Stimulated activated naive CD8-positive, alpha-beta T cell treated with anti-CD3 and anti-CD28 coated beads, Interleukin-15, Interleukin-2, amounts not matched to agents 100 ng/mL and 50 ng/mL, for 24 hours (primary cell): ENCODE measurements around the gene OR10H1.
"Not testable (repeated sequence)": the region's sequence is repeated elsewhere in the genome, so short reads cannot be mapped to it uniquely, and the experiment has no call there.

Source experiments
- H3K27ac Mint-ChIP-seq: one replicate; pipeline ENCODE4 v1.8.0; 2021; ENCODE audit warnings: mild to moderate bottlenecking, mixed read lengths
- H3K27me3 Mint-ChIP-seq: one replicate; pipeline ENCODE4 v1.8.0; 2021; ENCODE audit warnings: mixed read lengths
- H3K36me3 Mint-ChIP-seq: one replicate; pipeline ENCODE4 v1.8.0; 2021; ENCODE audit warnings: low read depth, mixed read lengths
- H3K4me1 Mint-ChIP-seq: one replicate; pipeline ENCODE4 v1.8.0; 2021; ENCODE audit warnings: low read depth, mixed read lengths
- H3K4me3 Mint-ChIP-seq: one replicate; pipeline ENCODE4 v1.8.0; 2021; ENCODE audit warnings: mild to moderate bottlenecking, mixed read lengths
- H3K9me3 Mint-ChIP-seq: one replicate; pipeline ENCODE4 v1.8.0; 2021; ENCODE audit warnings: mixed read lengths

Gene OR10H1

DNA sequence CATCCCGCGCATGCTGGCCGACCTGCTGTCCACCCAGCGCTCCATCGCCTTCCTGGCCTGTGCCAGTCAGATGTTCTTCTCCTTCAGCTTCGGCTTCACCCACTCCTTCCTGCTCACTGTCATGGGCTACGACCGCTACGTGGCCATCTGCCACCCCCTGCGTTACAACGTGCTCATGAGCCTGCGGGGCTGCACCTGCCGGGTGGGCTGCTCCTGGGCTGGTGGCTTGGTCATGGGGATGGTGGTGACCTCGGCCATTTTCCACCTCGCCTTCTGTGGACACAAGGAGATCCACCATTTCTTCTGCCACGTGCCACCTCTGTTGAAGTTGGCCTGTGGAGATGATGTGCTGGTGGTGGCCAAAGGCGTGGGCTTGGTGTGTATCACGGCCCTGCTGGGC, 21.2 kb downstream of the OR10H1 start:
- H3K9me3 Mint-ChIP-seq, H3K4me3 Mint-ChIP-seq, H3K36me3 Mint-ChIP-seq, H3K4me1 Mint-ChIP-seq, H3K27ac Mint-ChIP-seq: not testable (repeated sequence)
- peaks cover 14% of the 10 kb centered on the region for H3K27me3 Mint-ChIP-seq

DNA sequence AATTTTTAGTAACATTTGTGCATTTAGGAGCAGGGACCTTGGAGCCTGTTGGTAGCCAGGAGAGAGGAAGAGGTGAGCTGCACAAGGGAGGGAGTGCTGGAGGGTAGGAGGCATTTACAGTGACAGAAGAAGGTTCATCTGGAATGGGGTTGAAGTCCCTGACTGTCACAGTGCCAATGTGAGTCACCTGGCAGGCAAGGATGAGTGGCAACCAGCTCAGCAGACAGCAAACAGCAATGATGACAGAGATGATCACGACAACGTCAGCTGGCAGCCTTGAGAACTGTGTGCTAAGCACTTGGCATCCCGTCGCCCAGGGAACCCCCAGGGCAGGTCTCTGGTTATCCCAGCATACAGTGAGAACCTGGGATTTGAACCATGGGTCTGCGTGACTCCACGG, 25.4 kb downstream of the OR10H1 start:
- no peaks in the 10 kb centered on the region for H3K36me3 Mint-ChIP-seq
- no peaks in the 10 kb centered on the region for H3K4me1 Mint-ChIP-seq
- no peaks in the 10 kb centered on the region for H3K9me3 Mint-ChIP-seq
- H3K27me3 Mint-ChIP-seq, result peaks cover 16% of the 10 kb centered on the region
- H3K4me3 Mint-ChIP-seq, result no peak overlapping the region
- H3K27ac Mint-ChIP-seq, result no peak overlapping the region

GRCh38 chr19:15788594-15789270, 26.7 kb downstream of the OR10H1 start:
- no peaks in the 10 kb centered on the region for H3K4me1 Mint-ChIP-seq

GRCh38 chr19:15787611-15788155, 27.8 kb downstream of the OR10H1 start, which contains the start of gene OR10H5:
TSS of gene OR10H5 (plus strand) at chr19:15787661. CDS start at chr19:15794049, 6,388 bp downstream.
- Mint-ChIP-seq H3K36me3 (no peaks in the 10 kb centered on the region), H3K27ac (peak within 1 kb of the TSS; percentile 12), H3K9me3 (no peaks in the 10 kb centered on the region), H3K27me3 (peaks cover 13% of the 10 kb centered on the region), H3K4me3 (no peak within 1 kb of the TSS), H3K4me1 (no peaks in the 10 kb centered on the region)

More at GRCh38 chr19:15788594-15789270, 26.7 kb downstream of the OR10H1 start:
- peaks cover 13% of the 10 kb centered on the region for H3K27me3 Mint-ChIP-seq
- no peaks in the 10 kb centered on the region for H3K36me3 Mint-ChIP-seq
- H3K27ac Mint-ChIP-seq, result no peak overlapping the region
- H3K9me3 Mint-ChIP-seq, result no peaks in the 10 kb centered on the region
- no peak overlapping the region for H3K4me3 Mint-ChIP-seq

DNA sequence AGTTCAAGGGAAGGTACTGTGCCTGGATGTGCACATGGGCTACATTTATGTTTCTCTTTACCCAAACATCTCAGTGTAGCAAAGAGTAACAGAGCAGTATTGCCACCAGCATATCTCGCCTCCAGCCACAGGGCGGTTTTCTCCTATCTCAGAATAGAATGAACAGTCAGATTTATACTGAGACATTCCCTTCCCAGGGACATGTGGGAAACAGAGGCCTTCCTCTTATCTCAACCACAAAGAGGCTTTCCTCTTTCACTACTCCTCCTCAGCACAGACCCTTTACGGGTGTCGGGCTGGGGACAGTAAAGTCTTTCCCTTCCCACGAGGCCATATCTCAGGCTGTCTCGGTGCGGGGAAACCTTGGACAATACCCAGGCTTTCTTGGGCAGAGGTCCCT, 32.6 kb downstream of the OR10H1 start:
- not testable (repeated sequence) for H3K4me3 Mint-ChIP-seq, H3K27me3 Mint-ChIP-seq, H3K4me1 Mint-ChIP-seq, H3K9me3 Mint-ChIP-seq, H3K27ac Mint-ChIP-seq, H3K36me3 Mint-ChIP-seq

- Mint-ChIP-seq H3K4me1 (no peaks in the 10 kb centered on the region), H3K27me3 (peaks cover 2% of the 10 kb centered on the region), H3K36me3 (no peaks in the 10 kb centered on the region), H3K27ac (no peak overlapping the region), H3K4me3 (no peak overlapping the region), H3K9me3 (no peaks in the 10 kb centered on the region)
These were observed 33.3 kb downstream of the OR10H1 start for GRCh38 chr19:15782211-15782610.

GRCh38 chr19:15781661-15782060, 33.8 kb downstream of the OR10H1 start:
- H3K27ac Mint-ChIP-seq, result no peak overlapping the region
- no peaks in the 10 kb centered on the region for H3K4me1 Mint-ChIP-seq
- no peaks in the 10 kb centered on the region for H3K27me3 Mint-ChIP-seq
- H3K4me3 Mint-ChIP-seq, result no peak overlapping the region
- no peaks in the 10 kb centered on the region for H3K36me3 Mint-ChIP-seq
- H3K9me3 Mint-ChIP-seq, result no peaks in the 10 kb centered on the region

GRCh38 chr19:15780610-15781418, 34.6 kb downstream of the OR10H1 start:
- Mint-ChIP-seq H3K27ac (no peak overlapping the region), H3K9me3 (no peaks in the 10 kb centered on the region), H3K4me1 (no peaks in the 10 kb centered on the region), H3K27me3 (no peaks in the 10 kb centered on the region), H3K4me3 (no peak overlapping the region), H3K36me3 (no peaks in the 10 kb centered on the region)

- Mint-ChIP-seq H3K4me1 (no peaks in the 10 kb centered on the region), H3K36me3 (no peaks in the 10 kb centered on the region), H3K9me3 (no peaks in the 10 kb centered on the region), H3K4me3 (no peak overlapping the region), H3K27me3 (peaks cover 3% of the 10 kb centered on the region), H3K27ac (no peak overlapping the region)
These were observed 35.5 kb downstream of the OR10H1 start for GRCh38 chr19:15779756-15780476.

DNA sequence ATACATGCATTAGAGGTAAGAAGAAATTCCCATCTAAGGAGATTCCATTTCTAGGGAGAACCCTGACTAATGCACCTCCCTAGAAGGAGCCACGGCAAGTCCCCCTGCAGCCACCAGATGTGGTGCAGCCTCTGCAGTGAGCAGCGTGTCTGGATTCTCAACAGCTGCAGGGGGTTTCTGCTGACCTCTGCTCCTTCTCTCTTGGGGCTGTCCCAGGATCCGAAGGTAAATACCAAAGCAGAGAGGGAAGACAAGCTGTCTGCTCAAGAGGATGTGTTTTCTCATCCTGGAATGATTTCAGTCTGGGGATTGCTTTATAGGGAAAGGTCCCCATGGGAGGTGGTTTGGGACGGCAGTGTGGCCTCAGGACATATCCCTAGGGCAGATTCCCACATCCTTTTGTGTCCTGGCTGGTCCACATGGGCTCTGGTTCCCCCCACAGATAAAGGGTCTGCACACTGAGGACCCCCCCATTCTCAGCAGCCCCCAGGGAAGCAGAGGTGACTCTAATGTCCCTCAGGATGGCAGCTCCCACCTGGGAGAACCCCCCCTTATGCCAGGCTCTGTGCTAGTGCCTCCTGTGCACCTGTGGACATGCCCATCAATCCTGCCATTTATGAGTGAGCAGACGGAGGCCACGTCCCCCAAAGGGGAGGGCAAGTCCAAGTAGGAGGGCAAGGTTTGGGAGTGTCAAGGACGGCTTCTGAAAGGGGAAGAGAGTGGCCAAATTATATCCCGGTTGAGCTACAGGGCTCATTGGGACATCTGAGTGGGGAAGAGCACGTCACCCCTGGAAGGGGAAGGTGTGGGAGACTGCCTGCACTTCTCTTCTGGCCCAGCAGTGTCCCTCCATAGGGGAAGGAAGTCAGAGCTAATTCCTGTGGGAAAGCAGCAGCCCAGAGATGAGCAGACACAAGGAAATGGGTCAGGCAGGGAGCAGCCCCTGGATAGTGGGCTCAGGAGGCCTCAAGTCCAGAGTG, 38.2 kb downstream of the OR10H1 start:
- H3K36me3 Mint-ChIP-seq, result no peaks in the 10 kb centered on the region
- no peak overlapping the region for H3K4me3 Mint-ChIP-seq
- H3K27me3 Mint-ChIP-seq, result peaks cover 10% of the 10 kb centered on the region
- no peak overlapping the region for H3K27ac Mint-ChIP-seq
- no peaks in the 10 kb centered on the region for H3K9me3 Mint-ChIP-seq
- H3K4me1 Mint-ChIP-seq, result no peaks in the 10 kb centered on the region

DNA sequence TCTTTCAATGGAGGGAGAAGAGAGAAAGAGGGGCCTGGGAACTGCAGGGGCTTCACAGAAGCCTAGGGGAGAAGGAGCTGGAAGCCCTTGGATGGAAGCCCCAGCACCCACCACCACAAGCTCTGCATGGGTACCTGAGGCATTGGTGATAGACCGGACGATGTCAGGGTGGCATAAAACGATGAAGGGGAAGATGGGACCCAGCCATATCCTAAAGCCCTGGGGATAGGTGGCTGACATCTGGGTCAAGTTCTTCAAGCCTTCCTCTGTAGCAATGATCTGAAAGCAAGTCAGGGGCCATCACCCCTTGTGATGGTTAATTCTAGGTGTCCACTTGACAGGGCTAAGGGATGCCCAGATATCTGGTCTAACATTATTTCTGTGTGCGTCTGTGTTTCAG, 39.2 kb downstream of the OR10H1 start:
- Mint-ChIP-seq H3K9me3 (no peaks in the 10 kb centered on the region), H3K4me1 (no peaks in the 10 kb centered on the region), H3K36me3 (no peaks in the 10 kb centered on the region), H3K27ac (no peak overlapping the region), H3K27me3 (peaks cover 10% of the 10 kb centered on the region), H3K4me3 (no peak overlapping the region)

DNA sequence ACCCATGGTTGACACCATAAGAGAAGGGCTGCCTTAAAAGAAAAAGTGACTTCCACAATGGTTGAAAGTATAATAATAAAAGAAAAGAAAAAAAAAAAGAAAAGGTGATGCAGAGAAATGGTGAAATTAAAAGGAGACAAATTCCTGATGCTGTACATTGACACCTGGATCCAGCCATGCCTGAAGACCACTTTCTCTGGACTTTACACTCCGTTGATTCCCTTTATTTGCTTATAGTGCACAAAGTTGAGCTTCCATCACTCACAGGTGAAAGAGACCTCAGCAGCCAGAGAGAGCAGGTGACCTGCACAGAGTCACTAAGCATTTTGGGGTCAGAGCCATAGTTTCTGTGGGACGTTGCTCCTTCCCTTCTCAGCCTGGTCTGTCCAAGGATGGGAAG, 40.2 kb downstream of the OR10H1 start:
- no peaks in the 10 kb centered on the region for H3K9me3 Mint-ChIP-seq

DNA sequence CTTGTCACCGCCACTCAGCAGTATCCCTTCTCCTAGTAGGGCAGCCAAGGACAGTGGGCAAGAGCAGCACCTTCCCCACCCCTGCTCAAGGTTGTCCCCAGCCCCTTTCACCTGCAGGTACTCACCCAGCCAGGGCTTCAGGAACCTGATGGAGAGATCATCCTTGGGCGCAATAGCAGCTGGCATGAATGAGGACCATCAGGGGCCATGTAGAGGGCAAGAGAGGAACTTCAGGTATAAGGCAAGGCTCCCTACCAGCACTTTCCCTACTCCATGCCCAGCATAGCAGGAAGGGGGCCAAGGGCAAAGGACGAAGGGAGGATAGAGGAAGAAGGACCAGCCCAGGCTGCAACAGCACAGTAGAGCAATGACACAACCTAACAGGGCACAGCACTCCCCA, 41.3 kb downstream of the OR10H1 start:
- H3K4me3 Mint-ChIP-seq, H3K4me1 Mint-ChIP-seq, H3K9me3 Mint-ChIP-seq, H3K27ac Mint-ChIP-seq, H3K36me3 Mint-ChIP-seq: not testable (repeated sequence)
- H3K27me3 Mint-ChIP-seq, result peaks cover 25% of the 10 kb centered on the region

More for the DNA sequence above, 40.2 kb downstream of the OR10H1 start:
- no peaks in the 10 kb centered on the region for H3K36me3 Mint-ChIP-seq
- H3K27ac Mint-ChIP-seq, result no peak overlapping the region
- peaks cover 17% of the 10 kb centered on the region for H3K27me3 Mint-ChIP-seq
- H3K4me3 Mint-ChIP-seq, result no peak overlapping the region
- H3K4me1 Mint-ChIP-seq, result no peaks in the 10 kb centered on the region

DNA sequence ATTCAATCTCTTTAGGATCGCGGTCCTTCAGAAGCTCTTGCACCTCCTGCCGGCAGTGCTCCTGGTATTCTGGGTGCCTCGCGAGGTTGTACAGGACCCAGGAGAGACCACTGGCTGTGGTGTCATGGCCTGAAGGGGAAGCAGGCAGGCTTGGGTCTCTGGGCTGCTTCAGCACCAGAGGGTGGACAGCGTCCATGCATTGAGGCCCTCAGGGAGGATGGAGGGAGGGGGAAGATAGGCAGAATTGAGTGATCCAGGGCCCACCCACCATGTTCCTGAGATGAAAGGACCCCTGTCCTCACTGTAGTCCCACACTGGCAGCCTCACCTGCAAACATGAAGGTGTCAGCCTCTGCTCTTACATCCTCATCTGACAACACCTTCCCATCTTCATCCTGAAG, 45.9 kb downstream of the OR10H1 start:
- Mint-ChIP-seq H3K4me3 (no peak overlapping the region), H3K27ac (no peak overlapping the region), H3K9me3 (no peaks in the 10 kb centered on the region), H3K27me3 (peaks cover 31% of the 10 kb centered on the region), H3K36me3 (no peaks in the 10 kb centered on the region), H3K4me1 (no peaks in the 10 kb centered on the region)
